NCI-H774 (cell line): ENCODE data around the gene SEC23A.
"Not testable (repeated sequence)": the region's sequence is repeated elsewhere in the genome, so short reads cannot be mapped to it uniquely, and the experiment has no call there.

Source experiments
- DNase-seq: peaks from one replicate; lab custom pipeline; 2025; lab: John Stamatoyannopoulos, UW

The SEC23A gene

DNA sequence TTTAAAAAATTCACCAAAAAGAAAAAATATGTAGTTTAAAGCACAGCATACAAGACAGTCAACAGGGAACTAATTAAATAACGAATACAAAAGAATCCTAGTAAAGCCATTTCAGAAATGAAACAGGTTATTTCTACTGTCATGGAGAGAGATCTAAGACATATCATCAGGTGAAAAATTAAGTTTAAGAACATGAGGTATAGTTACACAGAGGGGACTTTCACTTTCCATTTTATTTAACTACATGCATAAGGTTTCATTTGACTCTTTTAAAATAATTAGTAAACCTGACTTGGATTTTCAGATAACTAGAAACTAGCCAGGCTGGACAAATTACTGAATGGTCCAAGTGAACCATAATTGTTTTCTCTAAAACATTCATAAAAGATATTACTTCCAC lies 11.3 kb downstream of the SEC23A start:
- DNase-seq: no peak

DNA sequence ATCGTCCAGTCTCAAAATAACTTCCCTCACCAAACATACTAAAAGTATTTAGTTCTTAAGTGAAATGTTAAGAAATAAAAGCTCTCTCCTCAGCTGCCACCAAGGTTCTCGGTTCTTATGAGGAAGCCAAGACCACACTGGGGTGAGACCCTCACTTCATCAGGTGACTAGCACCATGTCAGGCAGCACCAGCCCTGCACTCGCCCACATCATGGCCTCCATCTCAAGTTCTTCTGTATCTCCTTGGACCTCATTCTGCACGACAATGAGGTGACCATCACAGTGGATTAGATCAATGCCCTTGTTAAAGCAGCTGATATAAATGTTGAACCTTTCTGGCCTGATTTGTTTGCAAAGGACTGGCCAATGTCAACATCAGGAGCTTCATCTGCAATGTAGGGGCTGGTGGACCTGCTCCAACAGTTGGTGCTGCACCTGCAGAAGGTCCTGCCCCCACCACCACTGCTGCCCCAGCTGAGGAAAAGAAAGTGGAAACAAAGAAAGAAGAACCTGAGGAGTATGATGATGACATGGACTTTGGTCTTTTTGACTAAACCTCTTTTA lies 12.4 kb downstream of the SEC23A start:
- no peak for DNase-seq

DNA sequence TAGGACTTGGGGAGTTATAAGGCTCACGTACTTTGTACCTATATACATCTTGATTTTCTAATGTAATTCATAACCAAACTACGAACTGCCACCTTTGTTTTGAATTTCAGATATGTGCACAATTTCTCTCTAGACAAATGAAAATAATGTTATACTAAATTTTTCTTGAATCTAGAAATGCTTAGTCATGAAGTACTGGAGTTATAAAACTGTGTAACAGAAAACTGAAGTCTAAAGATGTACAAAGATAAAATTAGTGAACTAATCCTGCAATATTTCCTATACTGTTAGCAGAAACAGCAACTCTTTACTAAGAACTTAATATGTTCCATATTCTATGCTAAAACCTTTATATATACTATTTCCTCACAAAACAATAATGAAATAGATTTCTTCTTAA lies 15.5 kb downstream of the SEC23A start:
- no peak for DNase-seq

DNA sequence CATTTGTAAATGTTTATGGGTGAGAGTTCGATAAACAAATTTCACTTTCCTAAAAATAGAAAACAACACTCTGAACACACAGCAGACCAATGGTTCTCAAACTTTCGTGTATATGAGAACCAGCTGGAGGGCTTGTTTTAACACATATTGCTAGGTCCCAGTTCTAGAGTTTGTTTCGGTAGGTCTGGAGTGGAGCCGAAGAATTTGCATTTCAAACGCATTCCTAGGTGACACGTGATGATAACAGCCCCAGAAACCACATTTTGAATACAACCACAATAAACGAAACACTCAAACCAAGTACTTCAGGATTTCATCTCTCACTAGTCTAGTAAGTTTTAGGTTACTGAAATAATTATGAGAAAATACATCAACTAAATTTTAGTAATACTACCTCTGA lies 17.1 kb downstream of the SEC23A start:
- DNase-seq: no peak

DNA sequence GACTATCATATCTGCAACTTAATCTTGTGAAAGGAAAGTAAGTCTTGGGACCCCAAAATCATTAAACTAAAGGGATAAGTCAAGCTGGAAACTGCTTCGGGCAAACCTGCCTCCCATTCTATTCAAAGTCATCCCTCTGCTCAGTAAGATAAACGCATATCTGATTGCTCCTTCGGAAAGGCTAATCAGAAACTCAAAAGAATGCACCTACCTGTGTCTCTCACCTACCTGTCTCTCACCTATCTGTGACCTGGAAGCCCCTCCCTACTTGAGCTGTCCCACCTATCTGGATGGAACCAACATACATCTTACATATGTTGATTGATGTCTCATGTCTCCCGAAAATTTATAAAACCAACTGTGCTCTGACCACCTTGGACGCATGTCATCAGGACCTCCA lies 19.9 kb downstream of the SEC23A start:
- no peak for DNase-seq

DNA sequence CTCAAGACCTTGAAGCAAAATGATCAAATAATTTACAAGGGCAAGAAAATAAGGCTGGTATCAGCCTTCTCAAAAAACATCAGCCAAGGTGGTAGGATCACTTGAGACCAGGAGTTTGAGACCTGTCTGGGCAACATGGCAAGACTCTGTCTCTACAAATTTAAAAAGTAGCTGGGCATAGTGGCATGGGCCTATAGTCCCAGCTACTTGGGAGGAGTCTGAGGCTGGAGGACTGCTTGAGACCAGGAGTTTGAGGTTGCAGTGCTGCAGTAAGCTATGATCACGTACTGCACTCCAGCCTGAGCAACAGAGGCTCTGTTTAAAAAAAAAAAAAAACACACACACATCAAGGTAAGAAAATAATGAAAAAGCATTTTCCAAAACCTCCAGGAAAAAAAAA lies 22.1 kb downstream of the SEC23A start:
- DNase-seq: no peak

DNA sequence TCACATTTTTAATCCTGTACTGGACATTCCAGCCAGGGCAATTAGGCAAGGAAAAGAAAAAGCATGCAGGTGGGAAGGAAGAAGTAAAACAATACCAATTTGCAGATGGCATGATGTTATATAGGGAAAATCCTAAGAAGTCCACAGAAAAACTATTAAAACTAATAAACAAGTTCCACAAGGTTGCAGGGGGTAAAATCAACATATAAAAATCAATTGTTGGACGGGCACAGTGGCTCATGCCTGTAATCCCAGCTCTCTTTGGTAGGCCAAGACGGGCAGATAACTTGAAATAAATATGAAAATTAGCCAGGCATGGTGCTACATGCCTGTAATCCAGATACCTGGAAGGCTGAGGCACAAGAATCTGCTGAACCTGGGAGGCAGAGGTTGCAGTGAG lies 31.9 kb downstream of the SEC23A start:
- no peak for DNase-seq

DNA sequence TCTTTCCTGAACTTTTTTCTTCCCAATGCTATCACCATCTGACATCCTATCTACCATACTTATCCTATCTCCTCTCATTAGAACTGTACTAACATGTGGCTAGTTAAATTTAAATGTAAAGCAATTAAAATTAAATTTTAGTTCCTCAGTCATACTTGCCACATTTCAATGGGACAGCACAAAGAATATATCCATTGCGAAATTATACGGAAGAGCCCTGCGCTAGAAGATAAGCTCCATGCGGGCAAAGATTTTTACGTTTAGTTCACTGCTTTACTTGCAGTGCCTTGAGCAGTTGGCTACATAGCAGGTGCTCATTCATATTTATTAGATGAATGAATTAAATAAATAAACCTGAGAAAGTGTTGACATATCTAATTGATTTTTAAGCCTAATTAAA lies 33.1 kb downstream of the SEC23A start:
- DNase-seq: no peak

DNA sequence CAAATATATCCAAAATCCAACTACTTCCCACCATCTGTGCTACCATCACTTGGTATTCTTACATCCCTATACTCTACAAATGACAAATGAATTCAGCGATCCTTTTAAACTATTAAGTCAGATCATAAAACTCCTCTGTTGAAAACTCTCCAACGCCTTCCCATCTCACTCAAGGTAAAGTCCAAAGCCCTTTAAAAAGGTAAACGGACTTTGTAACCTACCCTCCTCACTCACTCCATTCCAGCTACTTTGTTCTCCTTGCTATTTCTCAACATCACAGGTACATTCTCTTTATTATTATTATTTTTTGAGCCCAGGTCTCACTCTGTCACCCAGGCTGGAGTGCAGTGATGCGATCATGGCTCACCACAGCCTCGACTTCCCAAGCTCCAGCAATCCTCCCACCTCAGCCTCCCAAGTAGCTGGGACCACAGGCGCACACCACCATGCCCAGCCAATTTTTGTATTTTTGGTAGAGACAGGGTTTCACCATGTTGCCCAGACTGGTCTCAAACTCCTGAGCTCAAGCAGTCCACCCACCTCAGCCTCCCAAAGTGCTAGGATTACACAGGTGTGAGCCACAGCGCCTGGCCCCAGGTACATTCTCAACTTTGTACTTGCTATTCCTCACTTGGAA lies 33.7 kb downstream of the SEC23A start:
- not testable (repeated sequence) for DNase-seq

DNA sequence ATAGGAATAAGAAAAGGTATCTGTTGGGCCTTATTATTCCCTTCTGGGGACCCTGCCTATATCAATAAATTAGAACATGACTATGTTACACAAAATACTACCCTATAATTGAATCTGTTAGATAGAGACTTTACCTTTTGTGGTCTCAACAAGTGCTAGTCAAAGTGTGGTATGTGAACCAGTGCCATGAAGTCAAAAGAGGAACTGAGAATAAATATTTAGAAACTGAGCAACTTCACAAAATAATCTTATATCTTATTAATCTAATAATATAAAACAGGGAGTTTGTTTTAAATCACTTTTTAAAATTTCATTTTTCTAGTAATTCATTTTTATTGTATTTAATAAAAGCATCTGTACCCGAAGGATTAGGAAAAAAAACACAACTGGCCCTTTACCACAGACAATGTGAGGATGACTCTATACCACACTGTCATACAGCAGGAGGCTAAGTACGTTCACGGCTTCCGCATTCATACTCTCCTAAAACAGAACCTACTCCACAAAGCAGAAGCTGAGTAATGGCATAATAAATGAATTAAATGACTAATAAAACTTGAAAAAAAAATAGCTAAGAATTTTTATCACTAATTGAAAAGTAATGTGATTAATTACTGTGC lies 42.1 kb downstream of the SEC23A start:
- no peak for DNase-seq

DNA sequence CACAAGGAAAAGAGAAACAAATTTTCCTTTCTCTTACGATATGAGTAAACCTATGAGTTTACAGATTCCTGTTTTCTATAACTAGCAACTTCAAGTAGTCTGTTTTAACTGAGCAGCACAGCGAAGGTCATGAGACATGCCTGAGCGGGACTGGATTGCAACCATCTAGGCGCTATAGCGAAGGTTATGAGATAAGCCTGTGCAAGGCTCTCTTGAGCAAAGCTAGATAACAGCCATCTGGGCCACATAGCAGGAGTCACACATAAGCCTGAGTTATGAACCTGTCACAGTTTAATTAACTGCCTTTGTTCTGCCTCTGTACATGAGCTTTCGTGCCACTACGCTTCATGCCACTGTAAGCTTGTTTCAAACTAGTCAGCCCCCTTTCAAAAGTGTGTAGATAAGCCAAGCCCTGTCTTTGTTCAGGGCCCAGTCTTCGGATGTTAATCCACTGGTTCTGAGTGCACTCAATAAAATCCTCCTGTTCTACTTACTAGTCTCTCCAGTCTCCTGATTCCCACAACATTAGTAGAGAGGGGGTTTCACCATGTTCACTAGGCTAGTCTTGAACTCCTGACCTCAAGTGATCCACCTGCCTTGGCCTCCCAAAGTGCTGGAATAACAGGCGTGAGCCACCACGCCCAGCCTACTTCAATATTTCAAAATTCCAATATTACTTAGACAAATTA lies 47.1 kb downstream of the SEC23A start:
- no peak for DNase-seq

DNA sequence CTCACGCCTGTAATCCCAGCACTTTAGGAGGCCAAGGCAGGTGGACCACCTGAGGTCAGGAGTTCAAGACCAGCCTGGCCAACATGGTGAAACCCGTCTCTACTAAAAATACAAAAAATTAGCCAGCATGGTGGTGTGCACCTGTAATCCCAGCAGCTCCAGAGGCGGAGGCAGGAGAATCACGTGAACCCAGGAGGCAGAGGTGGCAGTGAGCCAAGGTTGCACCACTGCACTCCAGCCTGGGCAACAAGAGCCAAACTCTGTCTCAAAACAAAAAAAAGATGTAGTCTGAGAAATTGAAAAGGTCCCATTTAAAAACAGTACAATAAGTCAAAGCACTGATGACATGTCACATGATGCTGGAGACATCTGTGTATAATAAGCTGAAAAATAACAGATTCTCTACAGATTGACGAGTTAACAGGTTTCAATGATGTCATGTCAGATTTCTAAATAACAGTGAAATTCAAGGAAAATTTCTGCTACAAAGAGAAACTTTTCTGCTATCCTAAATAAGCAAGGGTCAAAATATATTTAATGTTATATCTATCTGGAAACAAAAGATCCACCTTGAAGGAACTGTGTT lies 50.1 kb downstream of the SEC23A start:
- not testable (repeated sequence) for DNase-seq

DNA sequence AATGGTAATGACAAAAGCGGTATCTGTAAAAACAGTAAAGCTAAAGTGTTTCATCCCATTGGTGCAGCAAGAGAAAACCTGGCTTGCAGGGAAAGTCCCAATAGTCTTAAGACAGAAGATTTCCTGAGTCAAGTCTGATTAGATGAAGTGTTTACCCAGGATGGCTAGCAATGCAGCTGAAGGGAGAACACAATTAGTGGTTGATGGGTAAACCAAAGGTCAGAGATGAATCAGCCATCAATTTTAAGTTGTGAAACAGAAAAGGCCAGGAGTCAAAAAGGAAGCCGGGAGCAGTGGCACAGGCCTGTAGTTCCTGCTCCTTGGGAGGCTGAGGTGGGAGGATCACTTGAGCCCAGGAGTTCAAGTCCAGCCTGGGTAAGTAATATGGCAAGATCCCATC lies 52.6 kb downstream of the SEC23A start:
- DNase-seq: no peak

DNA sequence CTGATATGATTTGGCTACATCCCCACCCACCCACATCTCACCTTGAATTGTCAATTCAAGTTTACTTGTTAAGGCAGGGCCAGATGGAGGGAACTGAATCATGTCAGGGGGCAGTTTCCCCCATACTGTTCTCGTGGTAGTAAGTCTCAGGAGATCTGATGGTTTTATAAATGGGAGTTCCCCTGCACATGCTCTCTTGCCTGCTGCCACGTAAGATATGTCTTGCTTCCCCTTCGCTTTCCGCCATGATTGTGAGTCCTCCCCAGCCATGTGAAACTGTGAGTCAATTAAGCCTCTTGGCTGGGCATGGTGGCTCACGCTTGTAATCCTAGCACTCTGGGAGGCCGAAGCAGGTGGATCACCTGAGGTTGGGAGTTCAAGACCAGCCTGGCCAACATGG lies 57.1 kb downstream of the SEC23A start:
- DNase-seq: not testable (repeated sequence)

DNA sequence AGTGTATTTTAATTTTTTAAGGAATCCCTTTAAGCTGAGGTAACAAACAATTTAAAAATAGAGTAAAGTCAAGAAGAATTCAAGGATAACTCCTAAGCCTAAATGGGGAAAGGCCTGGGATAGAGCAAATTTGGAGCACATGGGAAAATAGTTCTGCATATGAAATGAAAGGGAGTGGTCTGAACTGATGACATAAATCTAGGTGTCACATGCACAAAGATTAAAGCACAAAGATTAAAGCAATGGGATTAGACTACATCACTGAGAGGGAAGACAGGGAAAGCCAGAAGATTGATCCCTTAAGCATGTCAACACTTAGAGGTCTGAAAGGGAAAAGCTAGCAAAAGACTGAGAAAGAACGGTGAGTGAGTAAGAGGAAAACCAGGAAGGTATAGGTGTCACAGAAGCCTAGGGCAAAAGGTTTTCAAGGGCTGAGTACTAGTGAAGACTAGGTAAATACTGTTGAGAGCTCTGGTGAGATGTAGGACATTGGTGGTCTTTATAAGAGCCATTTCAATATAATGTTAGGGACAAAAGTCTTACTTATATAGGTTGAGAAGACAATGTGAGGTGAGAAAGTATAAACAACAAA lies 59.6 kb downstream of the SEC23A start:
- DNase-seq: no peak

DNA sequence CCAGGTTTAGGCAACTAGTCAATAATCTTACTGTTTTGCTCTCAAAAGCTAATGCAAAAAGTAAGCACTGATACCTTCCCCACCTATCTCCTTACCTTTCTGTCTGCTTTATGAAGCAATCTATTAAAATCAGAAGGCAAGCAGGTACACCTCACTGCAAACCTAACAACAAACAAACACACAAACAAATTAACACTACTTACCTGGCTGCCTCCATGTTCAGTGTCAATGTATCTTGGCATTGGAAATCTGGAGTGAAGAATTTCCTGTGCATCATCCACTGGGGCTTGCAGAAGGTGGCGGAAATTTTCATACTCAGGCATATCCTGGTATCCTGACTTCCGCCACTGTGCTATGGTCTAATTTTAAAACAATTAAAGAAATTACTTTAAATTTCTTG lies 62.5 kb downstream of the SEC23A start:
- DNase-seq: no peak

DNA sequence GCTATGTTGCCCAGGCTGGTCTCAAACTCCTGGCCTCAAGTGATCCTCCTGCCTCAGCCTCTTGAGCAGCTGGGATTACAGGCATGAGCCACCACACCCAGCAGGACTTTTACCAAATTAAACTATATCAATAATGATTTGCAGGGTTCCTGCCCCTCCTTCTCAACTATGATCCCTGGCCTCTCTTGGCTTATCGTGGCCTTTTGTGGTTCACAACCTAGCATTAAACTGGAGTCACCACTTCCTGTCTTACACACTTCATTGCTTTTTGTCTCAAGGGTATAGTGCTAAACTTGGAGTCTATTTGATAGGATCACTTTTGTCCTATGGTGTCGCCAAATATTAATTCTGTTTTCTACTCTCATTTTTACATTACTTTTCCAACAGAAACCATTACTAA lies 64.5 kb downstream of the SEC23A start:
- no peak for DNase-seq

DNA sequence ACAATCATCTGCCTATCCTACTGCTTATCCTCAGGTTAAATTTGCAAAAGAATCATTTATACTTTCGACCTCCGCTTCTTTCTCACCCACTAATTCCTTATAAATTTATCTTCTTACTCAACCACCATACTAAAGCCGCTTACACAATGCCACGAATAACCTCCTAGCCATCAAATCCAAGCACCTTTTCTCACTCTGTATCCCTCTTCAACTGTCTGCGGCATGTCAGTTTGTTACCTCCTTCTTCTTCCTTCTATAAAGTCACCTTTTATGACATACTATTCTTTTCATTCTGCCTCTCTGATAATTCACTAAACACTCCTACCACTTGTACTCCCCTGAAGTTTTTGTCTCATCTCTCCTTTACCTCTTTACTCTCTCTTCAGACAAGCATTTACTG lies 66.3 kb downstream of the SEC23A start:
- no peak for DNase-seq

DNA sequence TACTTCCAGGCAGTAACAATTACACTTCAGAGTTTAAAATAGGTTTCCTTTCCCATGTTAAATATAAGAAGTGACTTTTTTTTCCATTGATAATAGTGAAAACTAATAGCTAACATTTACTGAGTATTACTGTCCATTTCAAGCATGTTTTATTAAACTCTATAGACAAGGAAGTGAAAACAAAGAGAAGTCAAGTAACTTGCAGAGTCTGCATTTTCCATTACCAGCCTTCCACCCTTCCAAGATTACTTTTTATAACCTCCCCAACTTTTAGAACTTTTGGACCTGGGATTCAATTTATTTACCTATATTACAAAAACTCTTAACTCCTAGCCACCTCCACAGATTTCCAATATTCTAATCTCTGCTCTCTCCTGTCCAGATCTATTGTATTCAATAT lies 67.7 kb downstream of the SEC23A start:
- no peak for DNase-seq

DNA sequence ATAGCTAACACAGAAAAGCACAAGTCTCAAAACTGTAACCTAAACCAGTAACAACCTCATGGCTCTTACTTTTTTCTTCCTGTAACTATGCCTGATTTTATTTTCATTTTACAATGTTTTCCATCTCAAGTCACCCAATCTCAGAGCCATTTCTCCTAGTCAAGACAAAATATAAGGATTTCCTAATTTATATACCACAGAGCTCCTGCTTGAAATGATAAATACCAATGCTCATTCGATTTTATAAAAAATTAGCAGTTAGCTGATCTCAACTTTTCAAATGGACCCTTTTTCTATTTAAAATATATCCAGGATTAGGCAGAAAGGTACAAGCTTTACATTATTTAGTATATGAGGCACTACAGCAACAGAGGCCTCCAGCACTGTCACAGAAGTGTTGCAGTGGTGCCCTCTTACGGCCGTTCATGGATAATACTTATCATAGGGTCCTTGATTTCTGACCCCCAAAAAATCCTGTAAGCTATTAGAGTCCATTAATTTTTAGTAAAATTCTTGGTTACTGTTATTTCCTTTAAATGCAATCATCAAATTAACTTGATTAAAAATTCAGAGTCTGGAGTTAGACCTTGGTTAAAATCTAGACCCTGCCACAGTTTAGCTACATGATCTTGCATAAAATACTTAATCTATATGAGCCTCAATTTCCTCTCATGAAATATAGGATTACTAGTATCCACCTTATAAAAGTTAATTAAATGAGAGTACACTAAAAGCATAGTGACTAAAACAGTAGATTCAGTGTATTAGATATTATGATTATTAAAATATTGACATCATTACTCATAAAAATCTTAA lies 68.3 kb downstream of the SEC23A start:
- DNase-seq: no peak

DNA sequence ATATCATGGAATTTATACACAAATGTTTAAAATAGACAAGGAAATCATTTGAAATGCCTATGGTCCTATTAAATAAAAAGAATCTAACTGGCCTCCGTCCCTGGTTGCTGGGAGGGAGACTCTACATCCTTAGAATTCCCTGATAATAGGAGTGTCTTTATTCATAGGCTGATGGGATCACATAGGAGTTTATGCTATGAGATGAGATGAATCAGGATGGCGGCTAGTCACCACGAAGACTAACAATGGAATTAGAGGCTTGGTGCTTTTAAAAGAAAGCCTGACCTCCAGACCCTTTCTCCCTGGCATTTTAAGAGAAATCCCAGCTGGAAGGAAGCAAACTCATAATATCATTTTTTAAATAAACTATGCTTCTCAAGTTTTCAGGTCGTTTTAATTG lies 69.7 kb downstream of the SEC23A start:
- DNase-seq: no peak

DNA sequence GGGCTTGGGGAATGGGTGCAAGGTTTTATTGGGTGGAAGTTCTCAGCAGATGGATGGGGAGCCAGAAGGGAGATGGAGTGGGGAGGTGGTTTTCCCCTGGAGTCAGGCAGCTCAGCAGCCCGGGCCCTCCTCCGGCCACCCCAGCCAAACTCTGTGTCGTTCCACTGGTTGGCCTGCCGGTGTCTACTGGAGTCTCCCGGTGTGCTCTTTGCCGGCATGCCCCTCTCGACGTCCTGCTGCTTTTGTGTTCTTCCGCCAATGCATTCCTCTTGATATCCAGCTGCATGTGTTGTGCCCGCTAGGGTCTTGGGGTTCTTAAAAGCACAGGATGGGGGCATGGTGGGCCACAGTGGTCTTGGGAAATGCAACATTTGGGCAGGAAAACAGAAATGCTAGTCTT lies 72.8 kb downstream of the SEC23A start:
- DNase-seq: no peak
